ENCODE measurements around the gene MKNK2. TPM values are rescaled to one million over a fixed set of nuclear protein-coding genes. Genes with fewer than 3 reads are reported as not detected.

MKNK2 gene
- total and polyA plus RNA-seq, 2 of the 13 experiments (the other 11 are each of a cell fraction or from before 2014, with no cell fraction given) = 44.9 to 112 TPM

DNA sequence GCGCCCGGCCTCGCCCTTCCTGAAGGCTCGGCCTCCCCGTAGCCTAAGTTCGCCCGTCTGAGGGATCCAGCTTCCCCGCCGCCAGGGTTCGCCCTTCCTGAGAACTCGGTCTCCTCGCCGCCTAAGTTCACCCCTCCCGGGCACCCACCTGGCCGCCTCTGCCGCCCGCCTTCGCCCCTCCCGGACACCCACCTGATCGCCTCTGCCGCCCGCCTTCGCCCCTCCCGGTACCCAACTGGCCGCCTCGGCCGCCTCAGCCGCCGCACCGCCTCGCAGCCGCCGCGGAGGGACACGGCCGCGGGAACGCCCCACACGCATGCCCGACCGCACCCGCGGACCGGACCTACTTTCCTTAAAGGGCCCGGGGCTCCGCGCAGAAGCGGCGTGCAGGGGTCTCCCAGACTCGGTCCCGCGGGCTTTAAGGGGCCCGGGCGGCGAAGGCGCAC lies 45.0 kb upstream of the MKNK2 start, which contains the start of gene MOB3A (continued):
- TF ChIP-seq SOX13 (IDR thresholded peaks at IDR 0.05) = no peak
- peak in 1 of 2 experiments; percentile 86; a peak in 2 of 4 replicates for TF ChIP-seq SOX13 (CRISPR knock-in tag; conservative IDR thresholded peaks at IDR 0.05 in 1 of 2, IDR thresholded peaks at IDR 0.05 in 1 of 2)
- no peak for TF ChIP-seq CHCHD3 (CRISPR knock-in tag; IDR thresholded peaks at IDR 0.05)
- TF ChIP-seq RFXAP (CRISPR knock-in tag; IDR thresholded peaks at IDR 0.05; ENCODE audit: borderline replicate concordance) = 0 out of 2 replicates have a peak, but pooled peaks have one; percentile 50
- no peak for TF ChIP-seq ZNF841 (CRISPR knock-in tag; IDR thresholded peaks at IDR 0.05; ENCODE audit: borderline replicate concordance)
- TF ChIP-seq ZMYM2 (CRISPR knock-in tag; IDR thresholded peaks at IDR 0.05) = peak; percentile 84
- TF ChIP-seq TAF15 (IDR thresholded peaks at IDR 0.05; ENCODE audit: low read depth, low read length, poor library complexity, severe bottlenecking) = peak; percentile 73
- TF ChIP-seq, protein P1, sequence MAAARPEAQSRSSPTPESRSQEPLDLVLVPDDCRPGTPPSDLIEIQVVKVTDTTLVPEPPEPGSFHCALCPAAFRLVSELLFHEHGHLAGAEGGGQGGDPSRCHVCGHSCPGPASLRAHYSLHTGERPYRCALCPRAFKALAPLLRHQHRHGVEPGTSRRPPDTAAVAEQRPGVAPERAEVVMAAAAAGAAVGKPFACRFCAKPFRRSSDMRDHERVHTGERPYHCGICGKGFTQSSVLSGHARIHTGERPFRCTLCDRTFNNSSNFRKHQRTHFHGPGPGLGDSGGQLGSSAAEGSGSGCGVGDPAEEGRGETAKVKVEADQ (CRISPR knock-in tag; IDR thresholded peaks at IDR 0.05; ENCODE audit: borderline replicate concordance) = peak; percentile 88; the same call in 1 of the 2 replicates
- no peak for TF ChIP-seq GFI1 (CRISPR knock-in tag; IDR thresholded peaks at IDR 0.05; ENCODE audit: borderline replicate concordance)
- TF ChIP-seq ZIK1 (CRISPR knock-in tag; IDR thresholded peaks at IDR 0.05; ENCODE audit: borderline replicate concordance, low read depth) = peak; percentile 78; the same call in 1 of the 2 replicates
- peak; percentile 89; the same call in 1 of the 2 replicates for TF ChIP-seq EEA1 (CRISPR knock-in tag; IDR thresholded peaks at IDR 0.05; ENCODE audit: borderline replicate concordance)
- TF ChIP-seq, protein P2, sequence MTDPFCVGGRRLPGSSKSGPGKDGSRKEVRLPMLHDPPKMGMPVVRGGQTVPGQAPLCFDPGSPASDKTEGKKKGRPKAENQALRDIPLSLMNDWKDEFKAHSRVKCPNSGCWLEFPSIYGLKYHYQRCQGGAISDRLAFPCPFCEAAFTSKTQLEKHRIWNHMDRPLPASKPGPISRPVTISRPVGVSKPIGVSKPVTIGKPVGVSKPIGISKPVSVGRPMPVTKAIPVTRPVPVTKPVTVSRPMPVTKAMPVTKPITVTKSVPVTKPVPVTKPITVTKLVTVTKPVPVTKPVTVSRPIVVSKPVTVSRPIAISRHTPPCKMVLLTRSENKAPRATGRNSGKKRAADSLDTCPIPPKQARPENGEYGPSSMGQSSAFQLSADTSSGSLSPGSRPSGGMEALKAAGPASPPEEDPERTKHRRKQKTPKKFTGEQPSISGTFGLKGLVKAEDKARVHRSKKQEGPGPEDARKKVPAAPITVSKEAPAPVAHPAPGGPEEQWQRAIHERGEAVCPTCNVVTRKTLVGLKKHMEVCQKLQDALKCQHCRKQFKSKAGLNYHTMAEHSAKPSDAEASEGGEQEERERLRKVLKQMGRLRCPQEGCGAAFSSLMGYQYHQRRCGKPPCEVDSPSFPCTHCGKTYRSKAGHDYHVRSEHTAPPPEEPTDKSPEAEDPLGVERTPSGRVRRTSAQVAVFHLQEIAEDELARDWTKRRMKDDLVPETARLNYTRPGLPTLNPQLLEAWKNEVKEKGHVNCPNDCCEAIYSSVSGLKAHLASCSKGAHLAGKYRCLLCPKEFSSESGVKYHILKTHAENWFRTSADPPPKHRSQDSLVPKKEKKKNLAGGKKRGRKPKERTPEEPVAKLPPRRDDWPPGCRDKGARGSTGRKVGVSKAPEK (CRISPR knock-in tag; IDR thresholded peaks at IDR 0.05; ENCODE audit: borderline replicate concordance) = no peak
- peak; percentile 64; the same call in 1 of the 2 replicates for TF ChIP-seq TSC22D2 (CRISPR knock-in tag; IDR thresholded peaks at IDR 0.05; ENCODE audit: borderline replicate concordance)
- TF ChIP-seq, protein P3, sequence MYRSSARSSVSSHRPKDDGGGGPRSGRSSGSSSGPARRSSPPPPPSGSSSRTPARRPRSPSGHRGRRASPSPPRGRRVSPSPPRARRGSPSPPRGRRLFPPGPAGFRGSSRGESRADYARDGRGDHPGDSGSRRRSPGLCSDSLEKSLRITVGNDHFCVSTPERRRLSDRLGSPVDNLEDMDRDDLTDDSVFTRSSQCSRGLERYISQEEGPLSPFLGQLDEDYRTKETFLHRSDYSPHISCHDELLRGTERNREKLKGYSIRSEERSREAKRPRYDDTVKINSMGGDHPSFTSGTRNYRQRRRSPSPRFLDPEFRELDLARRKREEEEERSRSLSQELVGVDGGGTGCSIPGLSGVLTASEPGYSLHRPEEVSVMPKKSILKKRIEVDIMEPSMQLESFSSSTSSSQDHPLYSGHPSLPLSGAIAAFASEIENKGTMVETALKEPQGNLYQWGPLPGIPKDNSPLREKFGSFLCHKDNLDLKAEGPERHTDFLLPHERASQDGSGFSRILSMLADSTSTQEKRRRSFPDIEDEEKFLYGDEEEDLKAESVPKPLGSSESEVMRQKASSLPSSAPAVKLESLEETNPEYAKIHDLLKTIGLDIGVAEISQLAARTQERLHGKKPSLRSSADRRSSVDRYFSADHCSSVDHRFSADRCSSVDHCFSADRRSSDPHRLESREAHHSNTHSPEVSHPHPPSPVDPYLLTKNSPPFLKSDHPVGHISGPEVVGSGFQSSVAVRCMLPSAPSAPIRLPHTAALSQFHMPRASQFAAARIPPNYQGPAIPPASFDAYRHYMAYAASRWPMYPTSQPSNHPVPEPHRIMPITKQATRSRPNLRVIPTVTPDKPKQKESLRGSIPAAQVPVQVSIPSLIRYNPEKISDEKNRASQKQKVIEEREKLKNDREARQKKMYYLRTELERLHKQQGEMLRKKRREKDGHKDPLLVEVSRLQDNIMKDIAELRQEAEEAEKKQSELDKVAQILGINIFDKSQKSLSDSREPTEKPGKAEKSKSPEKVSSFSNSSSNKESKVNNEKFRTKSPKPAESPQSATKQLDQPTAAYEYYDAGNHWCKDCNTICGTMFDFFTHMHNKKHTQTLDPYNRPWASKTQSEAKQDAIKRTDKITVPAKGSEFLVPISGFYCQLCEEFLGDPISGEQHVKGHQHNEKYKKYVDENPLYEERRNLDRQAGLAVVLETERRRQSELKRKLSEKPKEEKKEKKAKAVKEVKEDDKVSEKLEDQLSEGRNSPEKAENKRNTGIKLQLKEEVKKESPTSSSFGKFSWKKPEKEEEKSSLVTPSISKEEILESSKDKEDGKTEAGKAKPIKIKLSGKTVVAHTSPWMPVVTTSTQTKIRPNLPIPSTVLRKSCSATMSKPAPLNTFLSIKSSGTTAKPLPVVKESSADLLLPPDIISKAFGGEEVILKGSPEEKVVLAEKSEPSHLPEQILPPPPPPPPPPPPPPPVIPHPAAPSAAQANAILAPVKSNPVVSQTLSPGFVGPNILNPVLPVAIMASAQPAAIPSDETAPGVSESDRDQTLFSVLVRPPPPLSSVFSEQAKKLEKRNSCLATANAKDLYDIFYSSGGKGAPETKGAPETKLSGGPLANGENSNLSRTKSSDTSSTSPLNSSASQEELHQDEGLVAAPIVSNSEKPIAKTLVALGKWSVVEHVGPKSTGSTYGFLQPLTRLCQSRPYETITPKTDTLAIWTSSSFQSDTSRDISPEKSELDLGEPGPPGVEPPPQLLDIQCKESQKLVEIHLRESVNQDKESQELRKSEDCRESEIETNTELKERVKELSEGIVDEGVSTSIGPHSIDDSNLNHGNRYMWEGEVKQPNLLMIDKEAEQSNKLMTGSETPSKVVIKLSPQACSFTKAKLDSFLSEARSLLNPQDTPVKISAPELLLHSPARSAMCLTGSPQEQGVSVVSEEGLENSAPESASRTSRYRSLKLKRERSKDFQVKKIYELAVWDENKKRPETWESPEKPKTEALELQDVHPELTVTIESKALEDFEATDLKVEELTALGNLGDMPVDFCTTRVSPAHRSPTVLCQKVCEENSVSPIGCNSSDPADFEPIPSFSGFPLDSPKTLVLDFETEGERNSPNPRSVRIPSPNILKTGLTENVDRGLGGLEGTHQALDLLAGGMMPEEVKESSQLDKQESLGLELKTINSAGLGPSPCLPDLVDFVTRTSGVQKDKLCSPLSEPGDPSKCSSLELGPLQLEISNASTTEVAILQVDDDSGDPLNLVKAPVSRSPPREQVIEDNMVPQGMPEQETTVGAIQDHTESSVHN (CRISPR knock-in tag; IDR thresholded peaks at IDR 0.05) = 0 out of 2 replicates have a peak, but pooled peaks have one; percentile 52
- no peak for TF ChIP-seq RFX1 (IDR thresholded peaks at IDR 0.05)
- TF ChIP-seq TFAP4 (IDR thresholded peaks at IDR 0.05; ENCODE audit: borderline replicate concordance, low read depth) = peak; percentile 45; the same call in 1 of the 2 replicates

Data from HepG2 (cell line).